SKM-1 (cell line): Measurements from ENCODE around the gene DCST1.

Experiments used
- DNase-seq: peaks from one replicate; lab custom pipeline; 2025; ENCODE audit not compliant: unreplicated experiment; lab: John Stamatoyannopoulos, UW

DCST1 gene

GRCh38 chr1:155070158-155070621 lies 36.6 kb downstream of the DCST1 start:
- DNase-seq: no peak

DNA sequence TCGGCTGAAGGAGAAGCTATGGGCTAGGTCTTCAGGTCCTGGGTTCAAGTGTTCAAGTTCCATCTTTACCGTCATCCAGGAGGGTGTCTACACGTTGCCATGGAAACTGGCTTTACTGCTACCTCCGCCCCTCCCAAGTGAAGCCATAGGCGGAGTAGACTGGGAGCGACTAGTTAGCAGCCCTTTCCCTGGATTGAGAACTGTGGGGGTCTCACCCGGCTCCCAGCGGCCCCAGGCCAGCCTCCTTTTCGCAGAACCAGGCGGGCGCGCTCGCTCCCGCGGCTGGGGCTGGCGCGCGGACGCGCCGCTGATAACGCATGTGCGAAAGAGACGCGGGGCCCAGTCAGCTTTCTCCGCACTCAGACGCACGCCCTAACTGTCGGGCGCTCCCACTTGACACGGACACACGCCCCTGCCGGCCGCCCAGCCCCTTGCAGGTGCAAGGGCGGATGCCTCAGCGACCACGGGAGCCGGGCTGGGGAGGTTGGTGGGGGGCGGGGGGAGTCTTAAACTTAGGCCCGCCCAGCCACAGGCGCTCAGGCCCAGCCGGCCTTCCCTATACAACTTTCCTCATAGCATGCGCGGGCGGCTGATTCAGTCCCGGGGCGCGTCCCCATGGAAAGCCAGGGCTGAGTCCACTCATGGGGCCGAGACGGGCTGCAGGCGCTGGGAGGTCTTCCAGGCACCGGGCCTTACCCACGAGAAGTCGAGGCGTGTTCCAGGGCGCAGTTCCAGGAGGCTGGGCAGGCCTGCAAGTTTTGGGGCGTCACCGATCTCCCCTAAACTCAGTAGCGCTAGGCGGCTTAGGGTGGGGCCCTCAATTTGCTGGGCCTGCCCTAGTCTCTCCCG lies 37.3 kb downstream of the DCST1 start:
- no peak for DNase-seq

- no peak for DNase-seq
Observed at GRCh38 chr1:155071701-155072100, 38.1 kb downstream of the DCST1 start.

- no peak for DNase-seq
Observed at GRCh38 chr1:155072531-155073289, 39.1 kb downstream of the DCST1 start.

GRCh38 chr1:155073377-155074242 lies 40.0 kb downstream of the DCST1 start:
- no peak for DNase-seq

GRCh38 chr1:155075535-155075934 lies 41.9 kb downstream of the DCST1 start:
- no peak for DNase-seq

GRCh38 chr1:155076371-155076770 lies 42.7 kb downstream of the DCST1 start:
- no peak for DNase-seq

- DNase-seq: no peak
Observed at GRCh38 chr1:155077346-155077745, 43.7 kb downstream of the DCST1 start.

- DNase-seq: no peak
Observed at GRCh38 chr1:155077758-155078445, 44.3 kb downstream of the DCST1 start.

DNA sequence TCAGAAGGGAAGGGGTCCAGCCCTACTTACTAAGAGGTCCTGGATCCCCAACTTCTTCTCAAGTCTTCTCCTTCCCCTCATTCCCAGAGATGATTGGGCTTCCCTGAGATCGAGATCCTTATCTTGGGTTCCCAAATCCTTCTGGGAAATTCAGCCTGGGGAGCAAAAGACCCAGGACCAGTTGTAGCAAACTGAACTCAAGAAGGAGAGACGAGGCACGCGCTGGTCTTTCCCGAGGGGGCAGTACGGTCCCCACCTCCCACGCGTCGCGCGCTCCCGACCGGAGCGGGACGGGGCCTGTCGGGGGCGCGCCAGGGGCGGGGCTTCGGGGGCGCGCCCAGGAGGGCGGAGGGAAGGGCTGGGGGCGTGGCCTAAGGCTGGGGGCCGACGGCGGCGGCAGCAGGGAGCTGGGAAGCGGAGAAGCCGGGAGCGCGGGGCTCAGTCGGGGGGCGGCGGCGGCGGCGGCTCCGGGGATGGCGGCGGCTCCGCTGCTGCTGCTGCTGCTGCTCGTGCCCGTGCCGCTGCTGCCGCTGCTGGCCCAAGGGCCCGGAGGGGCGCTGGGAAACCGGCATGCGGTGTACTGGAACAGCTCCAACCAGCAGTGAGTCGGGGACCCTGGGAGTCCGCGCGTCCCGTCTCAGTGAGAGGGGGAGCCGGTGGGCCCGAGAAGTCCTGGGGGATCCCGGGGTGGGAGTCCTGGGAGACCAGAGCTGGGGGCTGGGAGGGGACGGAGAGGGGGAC lies 45.0 kb downstream of the DCST1 start, which contains the start of gene EFNA3:
Gene EFNA3 (plus strand): TSS at position 369 of the 741 bp plus-strand sequence. CDS start 105 bp downstream, at position 474.
- DNase-seq: no peak

GRCh38 chr1:155079210-155079486 lies 45.5 kb downstream of the DCST1 start:
- no peak for DNase-seq

DNA sequence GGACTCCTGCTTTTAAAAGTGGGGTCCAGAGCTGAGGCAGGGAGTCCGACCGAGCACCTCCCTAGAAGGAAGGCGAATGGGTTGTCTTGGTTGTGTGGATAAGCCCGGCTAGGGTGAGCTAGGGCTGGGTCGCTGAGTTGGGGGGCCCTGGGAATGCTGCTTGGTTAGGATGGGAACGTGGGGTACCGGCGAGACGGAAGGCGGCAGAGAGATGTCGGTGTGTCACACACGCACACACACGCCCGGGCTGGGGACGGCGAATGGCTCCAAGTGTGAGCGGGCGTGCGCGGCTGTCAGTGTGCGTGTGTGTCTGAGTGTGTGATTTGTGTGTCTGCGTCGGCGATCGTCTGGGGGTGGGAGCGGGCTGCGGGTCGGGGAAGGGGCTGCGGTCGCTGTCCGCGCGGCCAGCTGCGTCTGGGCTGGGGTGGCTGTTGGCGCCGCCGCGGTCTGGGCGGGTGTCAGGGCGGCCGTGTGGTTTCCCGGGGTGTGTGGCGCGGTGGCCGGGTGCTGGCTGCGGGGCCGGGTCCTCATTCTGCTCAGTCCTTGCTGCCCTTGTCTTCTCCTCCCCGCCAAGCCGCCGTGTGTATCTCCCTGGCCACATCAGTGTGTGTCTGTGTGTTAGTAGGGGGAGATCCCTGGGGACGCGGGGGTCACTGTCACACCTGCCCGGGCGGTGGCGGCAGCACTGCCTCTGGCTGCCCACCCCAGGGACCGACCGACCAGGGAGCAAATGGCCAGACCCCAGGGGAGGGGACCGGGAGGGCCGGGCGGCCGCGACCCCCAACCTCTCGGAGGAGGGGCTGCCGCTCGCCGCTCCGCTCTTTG lies 46.1 kb downstream of the DCST1 start:
- DNase-seq: no peak

DNA sequence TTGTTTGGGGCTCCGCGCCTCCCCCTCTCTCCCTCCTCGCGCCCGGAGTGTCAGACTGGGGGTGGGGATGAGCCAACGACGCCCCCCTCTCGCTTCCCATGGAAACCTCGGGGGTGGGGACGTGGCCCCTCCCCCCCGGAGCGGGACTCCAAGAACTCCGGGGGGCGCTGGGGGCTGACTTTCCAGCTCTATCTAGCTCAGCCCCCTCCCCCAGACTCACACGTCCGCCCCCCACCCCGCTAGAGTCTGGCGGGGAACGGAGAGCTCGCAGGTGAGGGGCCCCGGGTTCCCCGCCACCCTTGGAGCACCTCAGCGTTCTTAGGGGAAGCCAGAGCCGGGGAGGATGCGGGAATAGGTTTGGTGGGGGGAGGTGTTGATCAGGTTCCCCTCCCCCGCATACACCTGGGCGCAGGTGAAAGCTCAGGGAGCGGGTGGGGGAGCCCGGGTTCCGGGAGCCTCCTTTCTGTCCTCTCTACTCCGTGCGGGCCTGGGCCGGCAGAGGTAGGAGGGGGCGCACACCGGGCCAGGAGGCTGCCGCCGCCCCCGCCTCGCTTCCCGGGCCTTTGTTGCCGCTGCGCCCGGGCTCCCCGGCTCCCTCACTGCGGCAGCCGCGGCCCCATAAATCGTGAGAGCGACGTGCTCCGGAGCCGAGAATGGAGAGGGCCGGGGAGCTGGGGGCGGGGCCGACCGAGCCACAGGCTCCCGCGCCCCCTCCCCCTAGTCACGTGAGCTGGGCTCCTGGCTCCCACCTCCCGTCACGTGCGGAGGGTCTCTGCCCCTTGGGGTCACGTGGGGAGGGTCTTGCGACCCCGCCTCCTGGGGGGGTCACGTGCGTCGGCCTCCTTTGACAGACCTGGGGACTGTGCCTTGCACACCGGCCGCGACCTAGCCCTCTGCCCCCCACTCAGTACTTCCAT lies 46.9 kb downstream of the DCST1 start:
- DNase-seq: no peak

DNA sequence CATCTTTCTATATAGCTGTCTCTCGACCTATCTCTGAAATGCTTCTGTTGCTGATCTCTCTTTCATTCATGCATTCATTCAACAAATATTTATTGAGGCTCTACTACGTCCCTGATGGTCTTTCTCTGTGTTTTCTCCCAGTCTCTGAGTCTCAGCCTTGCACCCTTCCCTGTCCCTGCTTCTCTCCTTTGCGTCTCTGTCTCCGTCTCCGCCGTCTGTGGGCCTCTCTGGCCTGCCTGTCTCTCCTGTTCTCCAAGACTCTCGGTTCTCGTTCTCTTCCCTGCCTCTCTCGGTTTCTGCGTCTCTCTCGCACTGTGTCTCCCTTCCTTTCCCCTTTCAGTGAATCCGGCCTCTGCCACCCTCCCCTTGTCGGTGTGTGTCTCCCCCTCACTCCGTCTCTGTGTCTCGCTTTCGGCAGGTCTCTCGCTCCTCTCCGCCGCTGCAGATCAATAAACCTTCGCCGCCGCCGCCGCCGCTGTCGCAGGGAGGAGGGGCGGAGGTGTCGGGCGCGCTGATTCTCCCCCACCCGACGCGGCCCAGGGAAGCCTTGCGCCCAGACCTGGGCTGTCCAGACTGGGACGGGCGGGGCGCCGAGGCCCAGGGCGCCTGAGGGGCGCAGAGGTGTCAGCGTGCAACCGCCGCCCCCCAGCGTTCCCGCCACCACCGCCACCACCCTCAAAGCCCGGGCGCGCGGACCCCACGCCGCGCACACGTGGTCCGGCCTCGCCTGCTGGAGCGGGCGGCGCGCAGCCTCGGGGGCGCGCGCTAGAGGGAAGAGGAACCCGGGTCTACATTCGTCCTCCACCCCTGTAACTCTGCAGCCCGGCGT lies 48.1 kb downstream of the DCST1 start:
- DNase-seq: no peak

DNA sequence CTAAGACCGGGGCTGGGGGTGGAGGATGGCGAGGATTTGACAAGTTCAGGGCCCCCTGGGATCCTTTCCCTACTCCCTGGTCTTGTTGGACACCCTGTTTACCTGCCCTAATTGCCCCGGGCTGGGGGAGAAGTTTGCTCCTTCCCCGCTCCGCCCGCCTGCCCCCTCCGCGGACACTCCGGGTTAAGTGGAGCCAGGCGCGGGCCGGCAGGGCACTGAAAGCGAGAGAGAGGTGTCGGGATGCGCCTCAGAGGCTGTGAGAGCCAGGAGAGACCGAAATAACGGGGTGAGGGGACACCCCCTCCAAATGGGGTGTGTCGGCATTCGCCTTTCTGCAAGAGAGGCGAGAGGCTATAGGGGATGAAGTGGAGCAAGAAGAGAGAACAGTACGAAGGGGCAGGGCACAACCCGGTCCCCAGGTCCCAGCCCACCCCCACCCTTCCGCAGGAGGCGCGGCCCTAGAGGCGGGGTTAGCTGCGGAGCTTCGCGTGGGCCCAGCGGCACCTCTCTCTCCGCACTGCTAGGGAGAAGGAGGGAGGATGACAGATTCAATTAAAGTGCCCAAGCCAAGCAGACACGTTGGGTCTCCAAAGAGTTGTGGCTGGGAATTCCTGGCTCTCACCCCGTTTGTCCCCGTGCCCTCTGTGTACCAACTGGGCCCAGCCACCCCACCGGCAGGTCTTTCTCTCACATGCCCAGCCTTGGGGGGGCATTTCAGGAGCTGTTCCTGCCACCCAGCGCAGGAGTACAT lies 48.9 kb downstream of the DCST1 start:
- DNase-seq: no peak

DNA sequence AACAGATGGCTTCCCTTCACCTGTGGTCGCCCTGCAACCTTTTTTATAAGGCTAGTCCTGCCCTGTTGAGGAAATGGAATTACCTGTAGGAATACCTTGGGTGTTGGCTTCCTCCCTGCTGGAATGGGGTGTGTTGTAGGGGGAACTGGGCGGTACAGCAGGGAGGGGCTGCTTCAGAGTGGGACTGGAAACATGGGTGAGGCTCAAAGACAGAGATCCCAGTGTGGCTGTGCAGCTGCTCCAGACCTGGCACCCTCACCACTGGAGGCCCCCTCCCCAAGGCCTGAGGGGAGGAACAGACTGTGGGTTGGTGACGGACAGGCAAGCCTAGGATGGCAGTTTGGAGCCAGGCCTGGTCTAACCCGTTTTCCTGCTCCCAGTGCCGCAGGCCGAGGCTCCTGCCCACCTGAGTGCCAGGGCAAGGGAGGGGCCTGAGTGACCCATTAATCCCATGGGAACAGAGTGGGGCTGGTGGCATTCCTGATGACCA lies 49.5 kb downstream of the DCST1 start:
- no peak for DNase-seq
